C4-2B (cell line): ENCODE data around the gene BNC1.

Source experiments
- CTCF ChIP-seq: fragments of 450-650 bp; conservative IDR thresholded peaks from 2 replicates; pipeline ENCODE4 v1.5.1; 2017; ENCODE audit warnings: mild to moderate bottlenecking
- ZFX ChIP-seq: fragments of 450-650 bp; IDR thresholded peaks from 2 replicates; pipeline ENCODE4 v1.6.1; 2017

GRCh38 chr15:83323296-83323711 is 38.8 kb upstream of the BNC1 start:
- TF ChIP-seq CTCF (no peak), ZFX (no peak)
